GM10248 (cell line): ENCODE results near the gene DCLK1.

Experiments used
- CTCF ChIA-PET: fragments of 300-600 bp; sonication (Branson Sonifier 250); formaldehyde crosslinking; extraction: SDS; loops from one replicate; lab custom pipeline; 2021; ENCODE audit warnings: antibody characterized with exemption; lab: Yijun Ruan, JAX
- POLR2A ChIA-PET: fragments of 350-650 bp; sonication (Branson Sonifier 250); formaldehyde crosslinking; extraction: SDS; loops from one replicate; lab custom pipeline; 2020; ENCODE audit warnings: antibody characterized with exemption; lab: Yijun Ruan, JAX
- DNase-seq: peaks from one replicate; pipeline ENCODE4 v3.0.0; 2012; ENCODE audit errors: extremely low spot score
- TF ChIP-seq, protein P1 (sequence below): IDR thresholded peaks from 2 replicates; pipeline ENCODE4 v1.5.1; 2012; ENCODE audit warnings: mild to moderate bottlenecking, low read depth; ENCODE audit errors: extremely low read depth, missing control alignments, control extremely low read depth

Gene DCLK1

GRCh38 chr13:36062249-36062648 is 68.9 kb downstream of the DCLK1 start:
- DNase-seq = no peak
- POLR2A ChIA-PET = no interaction called here
- CTCF ChIA-PET = no interaction called here
- TF ChIP-seq, protein P1, sequence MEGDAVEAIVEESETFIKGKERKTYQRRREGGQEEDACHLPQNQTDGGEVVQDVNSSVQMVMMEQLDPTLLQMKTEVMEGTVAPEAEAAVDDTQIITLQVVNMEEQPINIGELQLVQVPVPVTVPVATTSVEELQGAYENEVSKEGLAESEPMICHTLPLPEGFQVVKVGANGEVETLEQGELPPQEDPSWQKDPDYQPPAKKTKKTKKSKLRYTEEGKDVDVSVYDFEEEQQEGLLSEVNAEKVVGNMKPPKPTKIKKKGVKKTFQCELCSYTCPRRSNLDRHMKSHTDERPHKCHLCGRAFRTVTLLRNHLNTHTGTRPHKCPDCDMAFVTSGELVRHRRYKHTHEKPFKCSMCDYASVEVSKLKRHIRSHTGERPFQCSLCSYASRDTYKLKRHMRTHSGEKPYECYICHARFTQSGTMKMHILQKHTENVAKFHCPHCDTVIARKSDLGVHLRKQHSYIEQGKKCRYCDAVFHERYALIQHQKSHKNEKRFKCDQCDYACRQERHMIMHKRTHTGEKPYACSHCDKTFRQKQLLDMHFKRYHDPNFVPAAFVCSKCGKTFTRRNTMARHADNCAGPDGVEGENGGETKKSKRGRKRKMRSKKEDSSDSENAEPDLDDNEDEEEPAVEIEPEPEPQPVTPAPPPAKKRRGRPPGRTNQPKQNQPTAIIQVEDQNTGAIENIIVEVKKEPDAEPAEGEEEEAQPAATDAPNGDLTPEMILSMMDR = no peak

- TF ChIP-seq, protein P1 = no peak
- POLR2A ChIA-PET = no interaction called here
- DNase-seq = no peak
- CTCF ChIA-PET = no interaction called here
These were observed 69.6 kb downstream of the DCLK1 start for GRCh38 chr13:36061621-36062020.

DNA sequence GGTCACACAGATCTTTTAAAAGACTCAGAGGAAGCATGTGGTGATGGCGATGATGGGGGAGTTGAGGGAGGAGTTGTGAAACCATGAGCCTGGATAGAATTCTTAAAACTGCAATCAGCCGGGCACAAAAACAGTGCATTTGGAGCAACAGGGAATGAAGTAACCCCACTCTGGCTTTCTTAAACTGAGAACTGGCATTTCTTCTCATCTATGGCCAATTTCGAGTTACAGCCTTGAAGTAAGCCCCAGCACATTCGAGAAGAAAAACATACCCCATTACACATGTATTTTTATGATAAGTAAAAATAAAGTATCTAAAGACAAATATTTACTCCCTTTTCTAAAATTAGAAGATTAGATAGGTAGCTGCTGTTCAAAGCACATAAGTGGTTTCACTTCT is 70.1 kb downstream of the DCLK1 start:
- TF ChIP-seq, protein P1 = no peak
- no peak for DNase-seq
- POLR2A ChIA-PET = no interaction called here
- CTCF ChIA-PET = no interaction called here

DNA sequence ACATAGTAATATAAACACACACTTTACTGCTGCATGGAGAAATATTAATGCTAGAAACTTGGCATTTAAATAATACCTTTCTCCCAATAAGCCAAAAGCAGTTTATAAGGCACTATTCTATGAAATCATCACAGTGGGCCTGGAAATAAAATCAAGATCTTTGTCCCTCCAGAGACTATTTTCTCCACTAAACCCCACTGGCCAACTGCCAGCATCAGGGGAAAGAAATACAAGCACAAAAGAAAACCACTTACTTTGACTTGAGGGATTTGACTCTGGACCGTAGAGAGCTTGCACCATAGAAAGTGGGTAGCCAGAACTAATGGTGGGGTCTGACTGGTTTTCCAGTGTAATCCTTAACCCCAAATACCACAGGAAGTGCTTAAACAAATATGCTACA is 71.9 kb downstream of the DCLK1 start:
- DNase-seq = no peak
- TF ChIP-seq, protein P1 = no peak
- ChIA-PET POLR2A (no interaction called here), CTCF (interaction anchor here (1.0 kb wide), 1 partner anchor 29 kb away, joined by 4 read pairs; no protein-coding TSS in a partner anchor)

GRCh38 chr13:36058116-36058515 is 73.1 kb downstream of the DCLK1 start:
- DNase-seq = no peak
- TF ChIP-seq, protein P1 = no peak
- ChIA-PET CTCF (no interaction called here), POLR2A (no interaction called here)

- DNase-seq = no peak
- CTCF ChIA-PET = no interaction called here
- POLR2A ChIA-PET = no interaction called here
- TF ChIP-seq, protein P1 = no peak
These were observed 73.6 kb downstream of the DCLK1 start for GRCh38 chr13:36057547-36057946.

GRCh38 chr13:36057041-36057440 is 74.1 kb downstream of the DCLK1 start:
- TF ChIP-seq, protein P1 = no peak
- no peak for DNase-seq
- ChIA-PET POLR2A (no interaction called here), CTCF (no interaction called here)
